Activated naive CD8-positive, alpha-beta T cell (primary cell): ENCODE results near the gene COL4A2.

Experiments used
- H3K27ac Mint-ChIP-seq: one replicate; pipeline ENCODE4 v1.8.0; 2021; ENCODE audit warnings: mixed read lengths
- H3K27me3 Mint-ChIP-seq: one replicate; pipeline ENCODE4 v1.8.0; 2021; ENCODE audit warnings: mixed read lengths
- H3K36me3 Mint-ChIP-seq: one replicate; pipeline ENCODE4 v1.8.0; 2021; ENCODE audit warnings: mixed read lengths
- H3K4me1 Mint-ChIP-seq: one replicate; pipeline ENCODE4 v1.8.0; 2021; ENCODE audit warnings: low read depth, mixed read lengths
- H3K4me3 Mint-ChIP-seq: one replicate; pipeline ENCODE4 v1.8.0; 2021; ENCODE audit warnings: mild to moderate bottlenecking, mixed read lengths
- H3K9me3 Mint-ChIP-seq: one replicate; pipeline ENCODE4 v1.8.0; 2021; ENCODE audit warnings: low read depth, mixed read lengths

The COL4A2 gene

GRCh38 chr13:110561344-110562035 lies 254.4 kb downstream of the COL4A2 start, which contains the start of gene RAB20:
TSS of gene RAB20 (minus strand) at chr13:110561722. CDS start at chr13:110561519, 203 bp downstream.
- Mint-ChIP-seq H3K4me3 (peak within 1 kb of the TSS; percentile 96), H3K9me3 (no peaks in the 10 kb centered on the region), H3K36me3 (peaks cover 2% of the 10 kb centered on the region), H3K27me3 (peaks cover 1% of the 10 kb centered on the region), H3K4me1 (peaks cover 28% of the 10 kb centered on the region), H3K27ac (peak within 1 kb of the TSS; percentile 78)

GRCh38 chr13:110562036-110562597 lies 255.0 kb downstream of the COL4A2 start:
- peaks cover 28% of the 10 kb centered on the region for H3K4me1 Mint-ChIP-seq
- peak overlapping the region; percentile 96 for H3K4me3 Mint-ChIP-seq
- no peaks in the 10 kb centered on the region for H3K9me3 Mint-ChIP-seq
- peaks cover 1% of the 10 kb centered on the region for H3K27me3 Mint-ChIP-seq
- no peaks in the 10 kb centered on the region for H3K36me3 Mint-ChIP-seq
- H3K27ac Mint-ChIP-seq = peak overlapping the region; percentile 78
